Adrenal gland (tissue), 12 donors: ENCODE results near the gene SDF4. TPM values are rescaled to one million over a fixed set of nuclear protein-coding genes. Genes with fewer than 3 reads are reported as not detected.

Experiments used
- DNase-seq, 7 donors: peaks; one replicate each; pipeline ENCODE4 v3.0.0-alpha.2; 2019 to 2020
- H3K27ac ChIP-seq, 5 donors: fragments of 200-600 bp; sonication (generic) in 4 of 5; 1 replicate in 3 of 5; 2 replicates in 2 of 5; pipeline versions ENCODE4 v1.5.1 to v1.8.0; 2016 to 2020; ENCODE audit warnings: mild to moderate bottlenecking in 1 of 5
- H3K27me3 ChIP-seq: fragments of 200-600 bp; 2 replicates; pipeline ENCODE4 v1.8.0; 2021
- H3K36me3 ChIP-seq, 2 donors: fragments of 200-600 bp; replicated peaks in 1 of 2; 1 replicate in 1 of 2; 2 replicates in 1 of 2; pipeline versions ENCODE4 v1.5.1 to v1.8.0; 2018 to 2022
- H3K4me1 ChIP-seq, 2 donors: fragments of 200-600 bp; replicated peaks in 1 of 2; 1 replicate in 1 of 2; 2 replicates in 1 of 2; pipeline versions ENCODE4 v1.5.1 to v1.8.0; 2018 to 2021
- H3K4me3 ChIP-seq, 4 donors: fragments of 200-600 bp; sonication (generic) in 3 of 4; one replicate each; pipeline ENCODE4 v1.5.1; 2016 to 2018
- H3K9me3 ChIP-seq, 3 donors: fragments of 200-600 bp; sonication (generic) in 1 of 3; replicated peaks in 1 of 3; 1 replicate in 2 of 3; 2 replicates in 1 of 3; pipeline versions ENCODE4 v1.5.1 to v1.8.0; 2016 to 2021
- CTCF ChIP-seq, 6 experiments: fragments of 450-650 bp in 4 of 6; fragments of 200-600 bp in 2 of 6; sonication (generic) in 1 of 6; IDR thresholded peaks; 1 replicate in 5 of 6; 2 replicates in 1 of 6; pipeline versions ENCODE4 v1.5.1 to v1.8.0; 2016 to 2021; ENCODE audit warnings: antibody characterized with exemption in 6 of 6, mild to moderate bottlenecking in 2 of 6, moderate library complexity in 1 of 6
- POLR2A ChIP-seq, 2 donors: fragments of 450-650 bp; IDR thresholded peaks; one replicate each; pipeline ENCODE4 v1.6.1; 2017; ENCODE audit warnings: antibody characterized with exemption in 2 of 2, mild to moderate bottlenecking in 2 of 2, moderate library complexity in 1 of 2
- WGBS, 4 donors: extraction: QIAGEN DNeasy Blood & Tissue Kit in 2 of 4; methylation state at CpG; one replicate each; pipeline versions ENCODE4 v1.1.5 to v1.1.7; 2013 to 2017; 5-methylcytosine and 5-hydroxymethylcytosine counted together
- intact Hi-C, 2 donors: fragments of 100-400 bp; cut with DNase I; formaldehyde crosslinking; loops; one replicate each; pipeline versions ENCODE4 v1.14.1 to v1.15.0; 2022 to 2023
- microRNA counts, 2 donors: library from miRNA; unstranded; fragments of <30 nt; microRNA quantifications; one replicate each; lab custom pipeline; 2016
- microRNA-seq, 3 donors: library from miRNA; unstranded; fragments of <30 nt; microRNA quantifications; one replicate each; pipeline ENCODE4, GENCODE V29; 2017 to 2020
- polyA plus RNA-seq, 3 donors: library from polyadenylated mRNA; stranded (reverse); fragments of 200-250 nt in 2 of 3; fragments of 350-450 nt in 1 of 3; fragmentation: Illumina TruSeq in 1 of 3; extraction: RNeasy Lipid Tissue Mini Kit (QIAGEN cat#74804) in 1 of 3; gene quantifications; one replicate each; pipeline ENCODE4 v1.2.3, GENCODE V29; 2013 to 2014
- small RNA-seq, 2 donors: library from RNA; depleted of rRNA; stranded (forward); fragments of <200 nt; gene quantifications; one replicate each; pipeline ENCODE3, GENCODE V24; 2016
- total RNA-seq, 9 donors: library from RNA; depleted of rRNA in 4 of 9; stranded (reverse); fragments of >200 nt in 4 of 9; fragments of 120-200 nt in 1 of 9; fragmentation: NEBNext Ultra II Directional in 1 of 9; extraction: Animal tissue kit (Norgen Biotek cat#: 25700) in 1 of 9; gene quantifications; one replicate each; pipeline versions ENCODE4 v1.1.0 to v1.2.4, GENCODE V29; 2013 to 2023
- donor health status: healthy with polysubstance abuse.
- donor health status: Bipolar disorder and iron deficiency.
- donor health status: DM: yes; HTN: yes; CAD: no.
- donor health status: DM: no; HTN: no; CAD: no.
- donor health status: DM: no; HTN: no; CAD: no.
- donor health status: DM: yes; HTN: yes; CAD: no.

SDF4 gene
- total and polyA plus RNA-seq, 12 donors, result 49.4 to 221 (median 142) TPM

GRCh38 chr1:1167841-1168450 lies 63.9 kb downstream of the SDF4 start:
- Histone ChIP-seq H3K27ac (no peak overlapping the region), H3K4me3 (no peak overlapping the region), H3K27me3 (peaks cover 51% of the 10 kb centered on the region), H3K36me3 (no peaks in the 10 kb centered on the region), H3K9me3 (no peaks in the 10 kb centered on the region), H3K4me1 (no peaks in the 10 kb centered on the region)
- TF ChIP-seq POLR2A (IDR thresholded peaks at IDR 0.05) (no peak), CTCF (IDR thresholded peaks at IDR 0.05) (no peak)
- WGBS, 4 donors, result 66 to 73% (median 68%) methylated on average over 7 to 36 of the region's 36 CpGs; no CpG with 5 or more reads in 1 of the 4 donors
- intact Hi-C loops, result no loop called here
- DNase-seq, result no peak

GRCh38 chr1:1167398-1167821 lies 64.4 kb downstream of the SDF4 start:
- Histone ChIP-seq H3K36me3 (no peaks in the 10 kb centered on the region), H3K4me3 (no peak overlapping the region), H3K27me3 (peaks cover 55% of the 10 kb centered on the region), H3K4me1 (no peaks in the 10 kb centered on the region), H3K27ac (no peak overlapping the region), H3K9me3 (no peaks in the 10 kb centered on the region)
- no peak for TF ChIP-seq CTCF (IDR thresholded peaks at IDR 0.05)
- TF ChIP-seq POLR2A (IDR thresholded peaks at IDR 0.05), result no peak
- WGBS, 4 donors, result 69 to 71% (median 70%) methylated on average over 11 to 20 of the region's 20 CpGs; no CpG with 5 or more reads in 1 of the 4 donors
- intact Hi-C loops, result no loop called here
- DNase-seq, result no peak

MicroRNAs encoded within 50 kb of the gene (microRNA counts, 767-probe panel; counts per million panel counts)
- 0 counts per million in 2 donors for microRNA hsa-miR-200a-3p (lab: Ali Mortazavi, UCI)
- 0 counts per million in 2 donors for microRNA hsa-miR-200b-3p (lab: Ali Mortazavi, UCI)
- microRNA hsa-miR-429 (lab: Ali Mortazavi, UCI), result 0 counts per million in 2 donors

Small RNA genes lying within 50 kb of the gene (microRNA-seq; reads per million reads assigned to microRNA genes)
- gene MIR200A (0 to 4.9 (median 0.85) reads per million in 3 donors), gene MIR200B (6.5 to 20.1 (median 11.9) reads per million in 3 donors), gene MIR429 (1.4 to 5.8 (median 2.3) reads per million in 3 donors)

Small RNA genes lying within 50 kb of the gene (small RNA-seq; reads per million reads assigned to genes)
- 0 to 0.24 reads per million in 2 donors for gene MIR200A
- 0.83 to 0.95 reads per million in 2 donors for gene MIR200B
- 0.08 to 0.12 reads per million in 2 donors for gene MIR429

Other genes starting within 250 kb of the SDF4 start
- under 1 TPM in 5 of 9 donors, not detected in 4; 0.13 to 0.28 (median 0.14) TPM for gene PERM1, start 249.9 kb downstream of the SDF4 start, total RNA-seq
- under 1 TPM in 2 of 3 donors, not detected in 1; 0.40 to 0.88 TPM for gene PERM1, start 249.9 kb downstream of the SDF4 start, polyA plus RNA-seq
- 10 to 100 TPM in 1 of 9 donors, 1 to 10 TPM in 8; 3.1 to 14.5 (median 6.3) TPM for gene HES4, start 231.9 kb downstream of the SDF4 start, total RNA-seq
- 10 to 100 TPM in 2 of 3 donors, not detected in 1; 27.3 to 29.8 TPM for gene HES4, start 231.9 kb downstream of the SDF4 start, polyA plus RNA-seq
- gene ISG15, start 218.5 kb downstream of the SDF4 start, total RNA-seq, result 10 to 100 TPM; 11.5 to 58.1 (median 22.9) TPM
- 100 to 1,000 TPM in 2 of 3 donors, 1 to 10 TPM in 1; 1.7 to 308 (median 220) TPM for gene ISG15, start 218.5 kb downstream of the SDF4 start, polyA plus RNA-seq
- 10 to 100 TPM in 6 of 9 donors, 1 to 10 TPM in 3; 3.4 to 20.5 (median 13.0) TPM for gene AGRN, start 211.9 kb downstream of the SDF4 start, total RNA-seq
- 10 to 100 TPM in 2 of 3 donors, 1 to 10 TPM in 1; 2.2 to 27.8 (median 10.2) TPM for gene AGRN, start 211.9 kb downstream of the SDF4 start, polyA plus RNA-seq
- gene RNF223, start 157.7 kb downstream of the SDF4 start, total RNA-seq, result not detected
- under 1 TPM in 1 of 3 donors, not detected in 2; 0.03 TPM for gene RNF223, start 157.7 kb downstream of the SDF4 start, polyA plus RNA-seq
- 10 to 100 TPM in 5 of 9 donors, 1 to 10 TPM in 4; 5.4 to 17.3 (median 11.0) TPM for gene C1orf159, start 115.9 kb downstream of the SDF4 start, total RNA-seq
- gene C1orf159, start 115.9 kb downstream of the SDF4 start, polyA plus RNA-seq, result 10 to 100 TPM in 2 of 3 donors, under 1 TPM in 1; 0.55 to 54.3 (median 25.5) TPM
- not detected for gene TTLL10, start 58.1 kb downstream of the SDF4 start, total RNA-seq
- gene TTLL10, start 58.1 kb downstream of the SDF4 start, polyA plus RNA-seq, result under 1 TPM in 2 of 3 donors, not detected in 1; 0.32 to 0.44 TPM
- under 1 TPM in 3 of 9 donors, not detected in 6; 0.27 to 0.90 (median 0.39) TPM for gene TNFRSF18, start 25.4 kb downstream of the SDF4 start, total RNA-seq
- gene TNFRSF18, start 25.4 kb downstream of the SDF4 start, polyA plus RNA-seq, result 1 to 10 TPM in 1 of 3 donors, under 1 TPM in 1, not detected in 1; 0.64 to 1.5 TPM
- gene TNFRSF4, start 17.8 kb downstream of the SDF4 start, total RNA-seq, result 1 to 10 TPM in 4 of 9 donors, under 1 TPM in 4, not detected in 1; 0.32 to 2.7 (median 0.94) TPM
- gene TNFRSF4, start 17.8 kb downstream of the SDF4 start, polyA plus RNA-seq, result 1 to 10 TPM in 2 of 3 donors, not detected in 1; 4.7 to 6.9 TPM
- gene B3GALT6, start 236 bp upstream of the SDF4 start, total RNA-seq, result 10 to 100 TPM; 11.7 to 39.4 (median 19.7) TPM
- 10 to 100 TPM in 2 of 3 donors, 1 to 10 TPM in 1; 7.2 to 14.1 (median 10.3) TPM for gene B3GALT6, start 236 bp upstream of the SDF4 start, polyA plus RNA-seq
- 1 to 10 TPM in 4 of 9 donors, under 1 TPM in 3, not detected in 2; 0.28 to 2.6 (median 1.1) TPM for gene C1QTNF12, start 14.7 kb upstream of the SDF4 start, total RNA-seq
- gene C1QTNF12, start 14.7 kb upstream of the SDF4 start, polyA plus RNA-seq, result 1 to 10 TPM in 2 of 3 donors, not detected in 1; 3.0 to 4.3 TPM
- gene UBE2J2, start 41.9 kb upstream of the SDF4 start, total RNA-seq, result 10 to 100 TPM; 30.1 to 56.1 (median 44.2) TPM
- 10 to 100 TPM; 49.8 to 74.4 (median 55.2) TPM for gene UBE2J2, start 41.9 kb upstream of the SDF4 start, polyA plus RNA-seq
- gene SCNN1D, start 48.4 kb upstream of the SDF4 start, total RNA-seq, result 10 to 100 TPM in 1 of 9 donors, 1 to 10 TPM in 8; 1.1 to 22.4 (median 3.7) TPM
- gene SCNN1D, start 48.4 kb upstream of the SDF4 start, polyA plus RNA-seq, result 10 to 100 TPM in 2 of 3 donors, under 1 TPM in 1; 0.18 to 53.6 (median 31.8) TPM
- 10 to 100 TPM; 18.1 to 81.5 (median 39.1) TPM for gene ACAP3, start 75.9 kb upstream of the SDF4 start, total RNA-seq
- 100 to 1,000 TPM in 2 of 3 donors, 1 to 10 TPM in 1; 5.0 to 385 (median 138) TPM for gene ACAP3, start 75.9 kb upstream of the SDF4 start, polyA plus RNA-seq
- 10 to 100 TPM; 13.8 to 43.8 (median 24.1) TPM for gene PUSL1, start 76.6 kb upstream of the SDF4 start, total RNA-seq
- gene PUSL1, start 76.6 kb upstream of the SDF4 start, polyA plus RNA-seq, result 10 to 100 TPM in 2 of 3 donors, 1 to 10 TPM in 1; 2.5 to 43.4 (median 32.2) TPM
- gene INTS11, start 92.7 kb upstream of the SDF4 start, total RNA-seq, result 100 to 1,000 TPM in 2 of 9 donors, 10 to 100 TPM in 7; 53.0 to 129 (median 68.3) TPM
- gene INTS11, start 92.7 kb upstream of the SDF4 start, polyA plus RNA-seq, result 100 to 1,000 TPM in 2 of 3 donors, 10 to 100 TPM in 1; 87.7 to 601 (median 316) TPM
- gene CPTP, start 92.8 kb upstream of the SDF4 start, total RNA-seq, result 10 to 100 TPM; 10.5 to 53.0 (median 30.4) TPM
- gene CPTP, start 92.8 kb upstream of the SDF4 start, polyA plus RNA-seq, result 10 to 100 TPM in 2 of 3 donors, 1 to 10 TPM in 1; 2.9 to 45.8 (median 27.5) TPM
- gene TAS1R3, start 99.3 kb upstream of the SDF4 start, total RNA-seq, result under 1 TPM; 0.06 to 0.86 (median 0.52) TPM
- under 1 TPM; 0.05 to 0.72 (median 0.61) TPM for gene TAS1R3, start 99.3 kb upstream of the SDF4 start, polyA plus RNA-seq
- gene DVL1, start 117.4 kb upstream of the SDF4 start, total RNA-seq, result 100 to 1,000 TPM in 3 of 9 donors, 10 to 100 TPM in 6; 55.8 to 137 (median 88.6) TPM
- gene DVL1, start 117.4 kb upstream of the SDF4 start, polyA plus RNA-seq, result 100 to 1,000 TPM in 2 of 3 donors, 1 to 10 TPM in 1; 4.0 to 279 (median 144) TPM
- 100 to 1,000 TPM in 1 of 9 donors, 10 to 100 TPM in 8; 17.5 to 104 (median 42.8) TPM for gene MXRA8, start 126.6 kb upstream of the SDF4 start, total RNA-seq
- gene MXRA8, start 126.6 kb upstream of the SDF4 start, polyA plus RNA-seq, result 10 to 100 TPM in 2 of 3 donors, 1 to 10 TPM in 1; 8.4 to 90.3 (median 70.8) TPM
- 100 to 1,000 TPM in 8 of 9 donors, 10 to 100 TPM in 1; 89.6 to 260 (median 155) TPM for gene AURKAIP1, start 143.2 kb upstream of the SDF4 start, total RNA-seq
- gene AURKAIP1, start 143.2 kb upstream of the SDF4 start, polyA plus RNA-seq, result 100 to 1,000 TPM in 2 of 3 donors, 10 to 100 TPM in 1; 44.2 to 317 (median 226) TPM
- gene CCNL2, start 167.3 kb upstream of the SDF4 start, total RNA-seq, result 100 to 1,000 TPM in 7 of 9 donors, 10 to 100 TPM in 2; 53.4 to 264 (median 165) TPM
- gene CCNL2, start 167.3 kb upstream of the SDF4 start, polyA plus RNA-seq, result 100 to 1,000 TPM in 2 of 3 donors, 10 to 100 TPM in 1; 65.2 to 893 (median 593) TPM
- 100 to 1,000 TPM in 8 of 9 donors, 10 to 100 TPM in 1; 98.9 to 276 (median 160) TPM for gene MRPL20, start 175.3 kb upstream of the SDF4 start, total RNA-seq
- gene MRPL20, start 175.3 kb upstream of the SDF4 start, polyA plus RNA-seq, result 100 to 1,000 TPM; 116 to 175 (median 134) TPM
- 1 to 10 TPM in 5 of 9 donors, under 1 TPM in 4; 0.22 to 2.6 (median 1.4) TPM for gene ANKRD65, start 189.3 kb upstream of the SDF4 start, total RNA-seq
- 1 to 10 TPM in 2 of 3 donors, under 1 TPM in 1; 0.53 to 3.4 (median 2.2) TPM for gene ANKRD65, start 189.3 kb upstream of the SDF4 start, polyA plus RNA-seq
- gene VWA1, start 203.7 kb upstream of the SDF4 start, total RNA-seq, result 10 to 100 TPM in 8 of 9 donors, 1 to 10 TPM in 1; 4.7 to 49.0 (median 30.0) TPM
- gene VWA1, start 203.7 kb upstream of the SDF4 start, polyA plus RNA-seq, result 10 to 100 TPM in 2 of 3 donors, under 1 TPM in 1; 0.99 to 39.3 (median 25.9) TPM
- 1 to 10 TPM in 2 of 9 donors, under 1 TPM in 4, not detected in 3; under 0.01 to 1.4 (median 0.52) TPM for gene ATAD3C, start 217.7 kb upstream of the SDF4 start, total RNA-seq
- 1 to 10 TPM in 1 of 3 donors, under 1 TPM in 2; 0.09 to 1.2 (median 0.72) TPM for gene ATAD3C, start 217.7 kb upstream of the SDF4 start, polyA plus RNA-seq
- gene ATAD3B, start 239.8 kb upstream of the SDF4 start, total RNA-seq, result 10 to 100 TPM in 6 of 9 donors, 1 to 10 TPM in 3; 6.3 to 30.3 (median 11.2) TPM
- gene ATAD3B, start 239.8 kb upstream of the SDF4 start, polyA plus RNA-seq, result 100 to 1,000 TPM in 1 of 3 donors, 10 to 100 TPM in 1, 1 to 10 TPM in 1; 5.3 to 109 (median 48.4) TPM